Skeletal muscle tissue (tissue), 4 donors: ENCODE results near the gene JARID2. TPM values are rescaled to one million over a fixed set of nuclear protein-coding genes. Genes with fewer than 3 reads are reported as not detected.
A peak's percentile ranks its signal among the peaks of the same experiment; 100 is the strongest.

ENCODE experiments used
- H3K27ac ChIP-seq: one replicate; pipeline ENCODE4 v1.7.0; 2013; ENCODE audit warnings: mild to moderate bottlenecking, low read depth, low read length, inconsistent platforms
- H3K27me3 ChIP-seq, 3 donors: one replicate each; pipeline ENCODE4 v1.7.0; 2013; ENCODE audit warnings: low read length in 3 of 3; ENCODE audit not compliant: control insufficient read depth in 3 of 3, insufficient read depth in 3 of 3
- H3K36me3 ChIP-seq, 3 donors: one replicate each; pipeline ENCODE4 v1.7.0; 2013; ENCODE audit warnings: low read length in 3 of 3; ENCODE audit not compliant: control insufficient read depth in 3 of 3, insufficient read depth in 3 of 3
- H3K4me1 ChIP-seq, 3 donors: one replicate each; pipeline ENCODE4 v1.7.0; 2013; ENCODE audit warnings: low read length in 3 of 3, mild to moderate bottlenecking in 3 of 3; ENCODE audit not compliant: control insufficient read depth in 3 of 3, insufficient read depth in 3 of 3
- H3K4me3 ChIP-seq, 3 donors: one replicate each; pipeline ENCODE4 v1.7.0; 2013; ENCODE audit warnings: low read length in 3 of 3
- H3K9ac ChIP-seq, 3 donors: one replicate each; pipeline ENCODE4 v1.7.0; 2013; ENCODE audit warnings: low read length in 3 of 3, mild to moderate bottlenecking in 3 of 3, moderate library complexity in 2 of 3, low read depth in 1 of 3
- H3K9me3 ChIP-seq, 3 donors: one replicate each; pipeline ENCODE4 v1.7.0; 2013; ENCODE audit warnings: low read length in 3 of 3; ENCODE audit not compliant: control insufficient read depth in 3 of 3
- total RNA-seq: library from RNA; depleted of rRNA; stranded (reverse); fragments of >200 nt; gene quantifications from one replicate; pipeline ENCODE4 v1.2.3, GENCODE V29; 2014
- donor health status: Osteomylitis.

JARID2 gene
- total RNA-seq, 1 donor from 2014 or later = 12.0 TPM

DNA sequence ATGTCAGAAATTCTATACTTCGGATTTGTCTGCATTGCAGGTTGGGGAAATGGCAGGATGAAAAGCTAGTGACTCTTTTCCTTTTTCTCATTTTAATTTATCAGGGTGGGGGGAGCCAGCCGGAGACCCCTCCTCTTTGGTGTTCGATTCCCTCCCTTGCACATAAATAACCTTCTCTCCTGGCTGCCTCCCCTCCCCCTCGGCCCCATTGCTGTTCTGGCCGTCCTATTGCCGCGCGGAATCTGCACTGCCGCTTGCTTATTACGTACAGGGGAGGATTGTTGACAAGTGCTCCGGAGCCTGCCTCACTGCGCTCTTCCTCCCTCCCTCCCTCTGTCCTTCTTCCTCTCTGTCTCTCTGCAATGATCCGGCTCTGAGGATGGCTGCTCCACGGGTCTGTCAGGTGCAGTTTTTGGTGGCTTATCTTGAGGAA lies 154.7 kb downstream of the JARID2 start:
- Histone ChIP-seq H3K27ac (peak overlapping the region; percentile 78), H3K4me3 (peak overlapping the region; percentile 57 to 64 (median 61)), H3K9ac (peak overlapping the region; percentile 59 to 79 (median 62)), H3K4me1 (peaks cover 57 to 67% (median 59%) of the 10 kb centered on the region in 3 donors), H3K27me3 (no peaks in the 10 kb centered on the region), H3K9me3 (no peaks in the 10 kb centered on the region), H3K36me3 (no peaks in the 10 kb centered on the region)

DNA sequence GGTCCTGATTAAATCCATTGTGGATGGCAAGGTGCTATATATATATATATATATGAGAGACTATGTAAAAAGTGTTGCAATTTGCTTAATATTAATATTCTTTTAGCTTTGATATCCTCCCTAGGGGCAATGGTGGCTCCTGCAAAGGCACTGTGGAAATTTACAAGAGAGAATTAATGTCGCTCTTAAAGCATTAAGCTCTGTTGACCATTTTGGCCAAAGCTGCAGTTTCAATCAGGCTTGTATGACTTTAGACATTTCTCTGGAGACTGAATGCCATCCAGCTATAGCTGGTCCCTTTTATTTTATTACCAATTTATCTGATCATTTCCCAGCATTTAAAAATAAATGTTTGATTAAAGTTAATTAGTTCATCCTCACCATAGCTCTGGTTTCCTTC lies 155.3 kb downstream of the JARID2 start:
- H3K9me3 ChIP-seq = no peaks in the 10 kb centered on the region
- no peaks in the 10 kb centered on the region for H3K36me3 ChIP-seq
- peaks cover 57 to 67% (median 61%) of the 10 kb centered on the region in 3 donors for H3K4me1 ChIP-seq
- no peaks in the 10 kb centered on the region for H3K27me3 ChIP-seq
- H3K4me3 ChIP-seq = peak overlapping the region; percentile 57 to 64 (median 61)
- H3K27ac ChIP-seq = peak overlapping the region; percentile 78
- peak overlapping the region; percentile 59 to 79 (median 62) for H3K9ac ChIP-seq

DNA sequence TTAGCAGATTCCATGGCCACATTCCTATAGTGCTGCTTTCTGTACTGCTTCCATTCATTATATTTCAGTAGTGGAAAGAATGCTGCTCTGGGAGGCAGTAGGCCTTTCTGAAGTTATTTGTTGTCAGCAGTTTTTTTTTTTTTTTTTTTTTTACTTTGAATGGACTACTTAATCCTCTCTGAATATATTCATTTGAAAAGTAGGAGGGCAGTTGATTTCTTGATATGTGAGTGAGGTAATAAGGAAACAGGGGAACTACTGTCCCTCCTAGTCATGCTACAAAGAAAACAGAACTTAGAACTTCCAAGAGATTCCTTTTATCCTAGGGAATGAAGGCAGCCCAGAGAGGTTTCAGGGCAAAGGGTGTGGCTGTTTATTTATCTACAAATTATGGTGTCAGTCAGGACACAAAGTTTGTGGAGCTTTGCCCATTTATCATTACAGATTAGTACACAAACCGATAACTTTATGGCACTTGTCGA lies 155.9 kb downstream of the JARID2 start:
- H3K27me3 ChIP-seq = no peaks in the 10 kb centered on the region
- H3K27ac ChIP-seq = peak overlapping the region; percentile 78
- no peaks in the 10 kb centered on the region for H3K9me3 ChIP-seq
- H3K4me3 ChIP-seq = peak overlapping the region in 1 of 3 donors; percentile 64
- peaks cover 56 to 65% (median 60%) of the 10 kb centered on the region in 3 donors for H3K4me1 ChIP-seq
- no peak overlapping the region for H3K9ac ChIP-seq
- H3K36me3 ChIP-seq = no peaks in the 10 kb centered on the region

DNA sequence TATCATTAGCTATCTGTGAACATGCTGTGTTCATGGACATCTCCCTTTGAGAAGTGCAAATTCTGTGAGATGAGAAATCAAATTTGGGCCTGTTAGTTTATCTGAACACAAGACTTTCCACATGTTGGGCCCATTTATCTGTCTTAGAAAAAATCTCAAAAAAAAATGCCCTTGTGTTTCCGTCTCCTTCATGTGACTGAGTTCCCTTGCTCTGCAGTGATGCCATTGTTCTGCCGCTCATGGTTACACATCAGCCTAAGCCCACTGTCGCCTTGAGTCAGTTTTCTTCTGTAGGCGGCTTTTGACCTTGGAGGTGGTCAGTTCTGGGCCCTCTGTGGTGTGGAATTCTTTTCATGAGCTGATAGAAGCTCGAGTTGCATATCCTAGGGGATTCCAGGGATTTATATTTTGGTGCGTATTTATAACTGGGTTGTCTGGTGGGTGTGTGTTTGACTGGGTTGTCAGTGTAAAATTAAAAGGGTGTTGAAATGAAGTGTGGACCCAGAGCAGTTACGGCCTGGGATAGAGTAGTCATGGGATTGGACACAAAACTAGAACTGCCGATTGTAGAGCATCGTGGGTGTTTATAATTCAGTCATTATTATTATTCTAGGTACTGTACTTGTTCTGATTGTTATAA lies 156.7 kb downstream of the JARID2 start:
- Histone ChIP-seq H3K4me3 (no peak overlapping the region), H3K27me3 (no peaks in the 10 kb centered on the region), H3K9me3 (no peaks in the 10 kb centered on the region), H3K36me3 (no peaks in the 10 kb centered on the region), H3K9ac (peak overlapping the region in 1 of 3 donors; percentile 20), H3K27ac (peak overlapping the region; percentile 78), H3K4me1 (peaks cover 55 to 60% (median 60%) of the 10 kb centered on the region in 3 donors)

DNA sequence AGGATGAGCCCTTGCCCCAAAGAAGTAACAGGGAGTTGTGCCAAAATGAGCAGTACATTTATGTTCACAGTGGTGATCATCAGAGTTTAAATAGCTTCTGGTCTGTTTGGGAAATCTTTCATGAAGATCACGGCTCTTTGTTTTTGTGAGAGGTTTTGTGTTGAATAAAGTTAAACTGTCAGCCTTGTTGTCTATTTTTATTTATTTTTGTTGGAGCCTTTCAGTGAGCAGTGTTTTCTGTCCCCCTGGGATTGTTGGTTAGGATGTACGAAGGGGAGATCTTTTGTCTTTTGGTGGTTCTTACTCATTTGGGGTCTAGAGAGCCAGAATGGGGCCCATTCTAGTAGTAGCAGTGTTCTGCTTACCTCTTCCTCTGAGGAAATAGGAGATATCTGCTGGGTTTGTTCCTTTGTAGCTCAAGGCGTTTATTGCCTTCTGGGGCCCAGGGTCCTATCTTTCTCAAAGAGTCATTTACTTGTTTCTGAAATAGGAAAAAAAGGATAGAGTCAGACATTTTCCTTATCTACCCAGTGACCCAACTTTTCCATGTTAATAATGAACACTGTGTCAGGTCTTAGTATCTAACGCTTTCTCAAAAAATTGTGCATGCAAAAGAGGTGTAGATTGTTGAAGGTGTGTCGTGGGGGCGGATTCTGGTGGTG lies 157.4 kb downstream of the JARID2 start:
- no peaks in the 10 kb centered on the region for H3K36me3 ChIP-seq

DNA sequence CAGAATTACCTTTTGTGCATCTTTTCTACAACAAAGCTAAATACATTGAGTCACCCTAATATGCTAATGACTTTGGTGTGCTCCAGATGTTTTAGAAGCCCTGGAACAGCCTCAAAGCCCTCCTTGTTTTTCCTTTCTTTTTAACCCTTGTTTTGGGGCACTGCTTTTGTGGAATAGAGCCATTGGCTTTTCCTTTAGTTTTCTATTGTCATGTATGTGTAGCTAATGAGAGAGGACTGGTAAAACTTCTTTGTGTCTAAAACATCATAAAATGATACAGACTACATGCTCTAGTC lies 158.8 kb downstream of the JARID2 start:
- peak overlapping the region in 1 of 3 donors; percentile 12 for H3K4me3 ChIP-seq
- H3K4me1 ChIP-seq = peaks cover 45 to 50% (median 45%) of the 10 kb centered on the region in 3 donors
- no peak overlapping the region for H3K27ac ChIP-seq
- H3K27me3 ChIP-seq = no peaks in the 10 kb centered on the region
- no peaks in the 10 kb centered on the region for H3K9me3 ChIP-seq
- H3K9ac ChIP-seq = no peak overlapping the region
- no peaks in the 10 kb centered on the region for H3K36me3 ChIP-seq

More for the DNA sequence above, 157.4 kb downstream of the JARID2 start:
- H3K27ac ChIP-seq = peak overlapping the region; percentile 0
- H3K27me3 ChIP-seq = no peaks in the 10 kb centered on the region
- H3K9me3 ChIP-seq = no peaks in the 10 kb centered on the region
- H3K9ac ChIP-seq = no peak overlapping the region
- peaks cover 51 to 60% (median 59%) of the 10 kb centered on the region in 3 donors for H3K4me1 ChIP-seq
- H3K4me3 ChIP-seq = no peak overlapping the region

DNA sequence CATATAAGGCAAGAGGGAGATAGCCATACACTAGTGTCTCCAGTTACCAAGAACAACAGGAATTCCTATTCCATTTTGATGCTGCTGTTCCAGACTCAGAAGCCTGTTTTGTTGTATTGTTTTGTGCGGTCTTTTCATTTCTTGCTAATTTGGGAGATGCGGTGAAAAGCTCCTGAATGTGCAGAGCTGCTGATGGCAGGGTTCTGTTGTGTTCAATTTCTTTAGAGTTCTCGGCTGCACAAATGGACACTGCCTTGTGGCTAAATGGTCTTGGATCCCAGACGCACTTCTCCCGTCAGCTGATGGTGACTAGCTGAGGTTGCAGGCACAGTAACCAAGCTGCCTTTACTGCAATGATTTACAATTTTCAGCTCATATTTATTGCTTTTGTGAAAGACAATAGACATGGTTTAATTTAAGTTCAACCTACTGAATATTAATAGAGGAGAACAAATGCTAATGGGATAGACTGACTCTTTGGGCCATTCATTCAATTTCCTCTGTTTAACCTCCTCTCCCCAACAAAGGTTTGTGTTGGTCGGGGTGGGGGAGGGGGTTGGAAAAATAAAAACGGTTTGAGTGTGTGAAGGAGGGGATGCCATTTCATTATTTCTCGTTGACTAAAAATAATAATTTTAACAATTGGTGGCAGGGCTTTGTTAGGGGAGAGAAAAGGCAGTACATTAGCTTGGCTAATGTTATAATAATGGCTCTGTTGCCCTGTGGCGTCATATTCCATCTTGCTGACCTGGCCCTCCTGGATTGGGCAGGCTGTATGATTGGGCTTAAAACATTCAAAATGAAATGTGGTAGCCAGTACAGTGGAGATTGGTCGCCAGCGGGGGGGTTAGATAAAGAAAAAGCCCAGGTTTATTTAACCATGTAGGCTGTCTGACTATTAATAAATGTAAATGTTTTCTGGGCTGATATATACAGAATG lies 159.5 kb downstream of the JARID2 start:
- Histone ChIP-seq H3K27ac (no peak overlapping the region), H3K9ac (peak overlapping the region in 1 of 3 donors; percentile 25), H3K27me3 (no peaks in the 10 kb centered on the region), H3K4me1 (peaks cover 41 to 45% (median 42%) of the 10 kb centered on the region in 3 donors), H3K4me3 (no peak overlapping the region), H3K9me3 (no peaks in the 10 kb centered on the region), H3K36me3 (no peaks in the 10 kb centered on the region)

DNA sequence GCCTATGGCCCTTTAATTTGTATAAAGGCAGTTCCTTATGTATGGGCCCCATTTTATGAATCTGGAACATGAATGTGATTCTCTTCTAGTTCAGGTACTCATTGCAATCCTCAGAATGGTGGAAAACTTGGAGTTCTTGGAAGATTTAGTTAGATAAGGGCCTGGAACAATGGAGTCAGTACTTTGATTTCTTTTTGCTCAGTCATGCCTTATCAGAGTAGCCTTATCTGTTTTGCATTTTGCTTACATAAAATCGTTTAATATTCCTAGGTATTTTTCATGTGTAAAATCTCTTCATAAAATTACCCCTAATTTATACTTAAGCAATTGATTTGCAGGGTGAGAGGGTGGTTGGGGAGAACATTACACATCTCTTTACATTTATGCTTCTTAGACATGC lies 160.6 kb downstream of the JARID2 start:
- Histone ChIP-seq H3K36me3 (no peaks in the 10 kb centered on the region), H3K9me3 (no peaks in the 10 kb centered on the region), H3K9ac (no peak overlapping the region), H3K27me3 (no peaks in the 10 kb centered on the region), H3K4me1 (peaks cover 32 to 37% (median 35%) of the 10 kb centered on the region in 3 donors), H3K4me3 (no peak overlapping the region), H3K27ac (no peak overlapping the region)

DNA sequence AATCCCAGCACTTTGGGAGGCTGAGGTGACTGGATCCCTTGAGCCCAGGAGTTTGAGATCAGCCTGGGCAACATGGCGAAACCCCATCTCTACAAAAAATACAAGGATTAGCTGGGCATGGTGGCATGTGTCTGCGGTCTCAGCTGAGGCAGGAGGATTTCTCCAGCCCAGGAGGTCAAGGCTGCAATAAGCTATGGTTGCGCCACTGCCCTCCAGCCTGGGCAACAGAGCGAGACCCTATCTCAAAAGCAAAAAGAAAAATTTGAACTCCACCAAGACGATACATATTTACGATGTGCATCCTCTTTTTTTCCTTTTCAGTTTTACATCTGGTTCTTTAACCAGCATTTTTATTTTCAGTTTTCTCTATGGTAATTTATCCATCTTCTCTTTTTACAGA lies 162.1 kb downstream of the JARID2 start:
- H3K36me3 ChIP-seq = no peaks in the 10 kb centered on the region
- H3K4me3 ChIP-seq = no peak overlapping the region
- no peaks in the 10 kb centered on the region for H3K27me3 ChIP-seq
- no peaks in the 10 kb centered on the region for H3K9me3 ChIP-seq
- no peak overlapping the region for H3K9ac ChIP-seq
- peaks cover 19 to 29% (median 28%) of the 10 kb centered on the region in 3 donors for H3K4me1 ChIP-seq
- H3K27ac ChIP-seq = no peak overlapping the region
